ENCODE results near the gene CACNA1C.

The CACNA1C gene

DNA sequence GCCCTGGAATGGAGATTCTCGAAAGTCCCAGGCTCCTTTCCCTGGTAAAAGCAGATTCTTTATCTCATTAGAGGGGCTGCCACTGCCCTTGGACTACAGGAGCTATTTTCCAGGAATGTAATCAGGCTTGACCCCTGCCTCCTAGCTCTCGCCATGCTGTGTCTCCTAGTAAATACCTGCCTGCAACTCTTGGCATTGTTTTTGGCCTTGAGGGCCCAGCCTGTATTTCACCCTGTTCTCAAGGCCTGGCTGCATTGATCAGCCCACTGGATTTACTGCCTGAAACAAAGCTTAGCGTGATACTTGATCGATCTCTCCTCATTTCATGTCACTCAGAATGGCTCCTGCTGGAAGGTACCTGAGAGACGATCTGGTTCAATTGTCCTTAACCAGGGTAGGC lies 273.7 kb downstream of the CACNA1C start:
- H3K4me3 ChIP-seq (ENCODE audit: low read depth, low read length): no peak overlapping the region
- in situ Hi-C loops (cut with HindIII; ENCODE audit: low sequenced_read_pairs): no loop called here
- DNase-seq (ENCODE audit: low read depth): no peak
- TF ChIP-seq, protein P1, sequence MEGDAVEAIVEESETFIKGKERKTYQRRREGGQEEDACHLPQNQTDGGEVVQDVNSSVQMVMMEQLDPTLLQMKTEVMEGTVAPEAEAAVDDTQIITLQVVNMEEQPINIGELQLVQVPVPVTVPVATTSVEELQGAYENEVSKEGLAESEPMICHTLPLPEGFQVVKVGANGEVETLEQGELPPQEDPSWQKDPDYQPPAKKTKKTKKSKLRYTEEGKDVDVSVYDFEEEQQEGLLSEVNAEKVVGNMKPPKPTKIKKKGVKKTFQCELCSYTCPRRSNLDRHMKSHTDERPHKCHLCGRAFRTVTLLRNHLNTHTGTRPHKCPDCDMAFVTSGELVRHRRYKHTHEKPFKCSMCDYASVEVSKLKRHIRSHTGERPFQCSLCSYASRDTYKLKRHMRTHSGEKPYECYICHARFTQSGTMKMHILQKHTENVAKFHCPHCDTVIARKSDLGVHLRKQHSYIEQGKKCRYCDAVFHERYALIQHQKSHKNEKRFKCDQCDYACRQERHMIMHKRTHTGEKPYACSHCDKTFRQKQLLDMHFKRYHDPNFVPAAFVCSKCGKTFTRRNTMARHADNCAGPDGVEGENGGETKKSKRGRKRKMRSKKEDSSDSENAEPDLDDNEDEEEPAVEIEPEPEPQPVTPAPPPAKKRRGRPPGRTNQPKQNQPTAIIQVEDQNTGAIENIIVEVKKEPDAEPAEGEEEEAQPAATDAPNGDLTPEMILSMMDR (IDR thresholded peaks at IDR 0.05; ENCODE audit: low read depth, low read length, missing control alignments): no peak

DNA sequence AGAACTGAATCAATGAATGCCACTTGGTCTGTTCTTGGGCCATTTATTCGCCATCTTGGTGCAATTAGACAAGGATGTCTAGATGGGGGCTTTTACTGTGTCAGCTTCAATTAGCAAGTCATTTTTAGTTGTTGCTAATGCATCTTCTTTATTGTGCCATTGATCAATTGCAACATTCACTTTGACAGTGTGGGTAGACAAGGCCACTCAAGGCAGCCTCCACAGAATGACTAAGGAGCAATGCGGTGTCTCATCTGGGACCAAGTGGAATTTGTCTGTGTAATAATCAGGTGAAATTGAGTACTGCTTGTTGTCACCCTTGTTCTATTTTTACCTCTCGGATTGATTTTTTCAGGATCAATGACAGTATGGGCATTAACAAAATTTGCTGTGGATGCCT lies 275.9 kb downstream of the CACNA1C start:
- in situ Hi-C loops (cut with HindIII; ENCODE audit: low sequenced_read_pairs): no loop called here
- no peak overlapping the region for H3K4me3 ChIP-seq (ENCODE audit: low read depth, low read length)
- TF ChIP-seq, protein P1 (IDR thresholded peaks at IDR 0.05; ENCODE audit: low read depth, low read length, missing control alignments): no peak
- DNase-seq (ENCODE audit: low read depth): no peak

DNA sequence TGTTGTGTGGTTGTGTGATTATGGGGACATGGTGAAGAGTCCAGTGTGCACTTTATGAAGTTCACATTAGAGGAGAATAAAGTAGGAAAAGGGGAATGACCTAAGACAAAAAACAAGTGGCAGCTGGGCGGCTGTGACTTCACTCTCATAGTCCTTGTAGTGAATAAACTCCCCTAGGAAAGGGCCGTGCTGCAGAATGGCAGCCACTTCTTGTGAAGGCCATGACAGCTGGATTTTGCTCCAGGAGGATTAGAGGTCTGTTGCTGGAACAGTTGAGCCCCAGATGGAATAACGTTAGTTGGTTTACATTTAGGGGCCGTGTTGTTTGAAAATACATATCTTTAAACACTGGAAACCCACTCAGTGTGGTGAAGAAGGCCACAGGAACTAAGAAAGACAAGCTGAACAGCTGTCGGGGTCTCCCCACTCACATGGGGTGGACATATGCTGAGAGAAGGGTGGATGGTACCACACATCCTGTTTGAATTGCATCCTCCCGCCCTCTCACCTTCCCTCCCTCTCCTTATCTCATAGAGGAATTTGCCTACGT lies 276.9 kb downstream of the CACNA1C start:
- DNase-seq (ENCODE audit: low read depth): no peak
- TF ChIP-seq, protein P1 (IDR thresholded peaks at IDR 0.05; ENCODE audit: low read depth, low read length, missing control alignments): no peak
- no peak overlapping the region for H3K4me3 ChIP-seq (ENCODE audit: low read depth, low read length)
- in situ Hi-C loops (cut with HindIII; ENCODE audit: low sequenced_read_pairs): no loop called here

DNA sequence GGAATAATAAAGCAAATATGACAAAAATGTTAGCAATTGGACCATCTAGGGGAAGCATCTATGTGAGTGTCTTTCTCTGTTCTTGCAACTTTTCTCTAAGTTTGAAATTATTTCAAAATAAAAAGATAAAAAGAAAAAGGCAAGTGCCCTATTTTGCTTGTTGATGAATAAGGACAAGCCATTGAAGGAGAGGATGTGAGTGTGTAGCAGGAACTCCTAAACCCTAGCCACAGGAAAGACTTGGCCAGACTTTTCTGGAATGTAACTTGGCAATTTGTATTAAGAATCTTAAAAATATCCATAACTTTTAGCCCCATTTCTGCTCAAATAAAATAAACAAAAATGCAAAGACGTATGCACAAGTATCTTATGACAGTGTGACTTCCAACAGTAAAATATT lies 279.4 kb downstream of the CACNA1C start:
- in situ Hi-C loops (cut with HindIII; ENCODE audit: low sequenced_read_pairs): no loop called here

DNA sequence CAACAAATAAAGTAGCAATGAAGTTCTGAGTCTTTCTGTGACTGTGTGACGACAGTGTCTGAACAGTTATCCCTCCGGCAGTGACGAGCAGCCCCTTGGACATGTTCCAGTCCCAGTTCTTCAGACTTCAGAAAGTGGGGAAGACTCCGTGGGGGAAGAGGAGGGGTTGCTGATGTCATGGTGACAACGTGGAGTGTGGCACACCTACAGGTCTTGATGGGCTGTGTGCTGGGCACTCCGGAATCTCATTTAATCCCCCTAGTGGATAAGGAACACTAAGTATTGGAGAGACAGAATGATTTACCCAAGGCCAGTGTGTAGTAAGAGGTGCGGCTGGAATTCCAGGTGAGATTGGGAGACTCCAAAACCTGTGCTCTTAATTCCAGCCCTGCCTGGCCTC lies 280.2 kb downstream of the CACNA1C start:
- TF ChIP-seq, protein P1 (IDR thresholded peaks at IDR 0.05; ENCODE audit: low read depth, low read length, missing control alignments): no peak
- no peak overlapping the region for H3K4me3 ChIP-seq (ENCODE audit: low read depth, low read length)
- in situ Hi-C loops (cut with HindIII; ENCODE audit: low sequenced_read_pairs): no loop called here
- no peak for DNase-seq (ENCODE audit: low read depth)

More for the DNA sequence above, 279.4 kb downstream of the CACNA1C start:
- TF ChIP-seq, protein P1 (IDR thresholded peaks at IDR 0.05; ENCODE audit: low read depth, low read length, missing control alignments): no peak
- no peak overlapping the region for H3K4me3 ChIP-seq (ENCODE audit: low read depth, low read length)
- DNase-seq (ENCODE audit: low read depth): peak; percentile 36

DNA sequence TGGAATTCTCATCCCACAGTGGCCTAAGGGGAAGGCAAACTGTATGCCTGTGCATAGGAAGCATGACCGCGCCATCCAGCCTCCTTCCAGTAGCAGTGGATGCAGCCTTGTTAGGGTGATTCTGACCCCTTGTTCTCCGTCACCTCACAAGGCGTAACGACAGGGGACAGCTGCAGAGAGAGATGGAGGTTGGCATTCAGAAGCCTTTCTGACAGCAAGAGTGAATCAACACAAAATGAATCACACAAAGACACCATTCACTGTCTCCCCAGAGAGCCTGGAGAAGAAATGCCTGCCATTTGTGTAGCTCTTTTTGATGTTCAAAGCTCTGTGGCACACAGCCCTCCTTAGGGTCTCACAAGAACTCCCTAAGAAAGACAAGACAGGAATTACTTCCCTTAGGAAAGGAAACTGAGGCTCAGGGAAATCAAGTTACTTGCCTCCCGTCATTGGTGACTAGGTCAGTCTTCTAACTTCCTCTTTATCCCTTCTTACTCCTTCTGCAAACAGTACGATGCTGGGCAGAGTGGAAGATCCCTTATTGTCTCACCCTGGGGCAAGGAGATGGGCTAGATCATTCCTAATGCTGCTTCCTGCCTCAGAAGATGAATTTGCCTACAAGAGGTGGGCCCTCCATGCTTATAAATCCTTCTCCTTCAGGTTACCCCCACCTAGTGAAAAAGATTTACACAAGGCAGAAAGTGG lies 280.9 kb downstream of the CACNA1C start:
- H3K4me3 ChIP-seq (ENCODE audit: low read depth, low read length): no peak overlapping the region
- DNase-seq (ENCODE audit: low read depth): no peak
- TF ChIP-seq, protein P1 (IDR thresholded peaks at IDR 0.05; ENCODE audit: low read depth, low read length, missing control alignments): no peak
- in situ Hi-C loops (cut with HindIII; ENCODE audit: low sequenced_read_pairs): no loop called here
